HG02840 (cell line): ENCODE measurements around the gene SH2D4B.

Experiments
- ATAC-seq: cut with Tn5 transposase; IDR thresholded peaks from one replicate; pipeline ENCODE4 v1.9.1; 2021; ENCODE audit warnings: mild to moderate bottlenecking, moderate library complexity, moderate number of reproducible peaks; ENCODE audit not compliant: unreplicated experiment, low FRiP score

Gene SH2D4B

GRCh38 chr10:80614576-80615416 lies 77.1 kb downstream of the SH2D4B start:
- no peak for ATAC-seq

- ATAC-seq, result no peak
Measured at GRCh38 chr10:80617807-80618206, 80.1 kb downstream of the SH2D4B start.

GRCh38 chr10:80619036-80619435 lies 81.3 kb downstream of the SH2D4B start:
- no peak for ATAC-seq

GRCh38 chr10:80622153-80622552 lies 84.5 kb downstream of the SH2D4B start:
- no peak for ATAC-seq

- no peak for ATAC-seq
Measured at GRCh38 chr10:80630324-80630723, 92.6 kb downstream of the SH2D4B start.

DNA sequence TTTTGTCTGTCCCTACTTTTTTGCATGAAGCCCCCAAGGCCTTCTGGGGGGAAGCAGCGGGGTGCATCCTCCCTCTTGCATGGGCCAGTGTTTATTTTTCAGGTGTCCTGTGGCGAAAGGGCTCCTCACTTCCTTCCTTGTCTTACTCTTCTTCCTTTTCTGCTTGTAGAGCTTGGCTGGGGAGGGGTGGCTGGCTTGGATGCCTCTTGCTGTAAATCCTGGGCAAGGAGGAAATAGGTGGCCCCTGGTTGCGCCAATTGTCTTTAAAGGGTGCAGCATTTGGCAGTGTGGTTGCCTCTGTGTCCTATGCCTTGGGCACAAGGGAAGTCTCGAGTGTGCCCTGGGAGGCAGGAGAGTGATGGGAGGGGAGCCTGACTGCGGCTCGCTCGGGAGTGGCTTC lies 95.0 kb downstream of the SH2D4B start:
- no peak for ATAC-seq

GRCh38 chr10:80633383-80633860 lies 95.7 kb downstream of the SH2D4B start:
- ATAC-seq, result no peak

- ATAC-seq, result no peak
Measured at GRCh38 chr10:80633910-80634309, 96.2 kb downstream of the SH2D4B start.

DNA sequence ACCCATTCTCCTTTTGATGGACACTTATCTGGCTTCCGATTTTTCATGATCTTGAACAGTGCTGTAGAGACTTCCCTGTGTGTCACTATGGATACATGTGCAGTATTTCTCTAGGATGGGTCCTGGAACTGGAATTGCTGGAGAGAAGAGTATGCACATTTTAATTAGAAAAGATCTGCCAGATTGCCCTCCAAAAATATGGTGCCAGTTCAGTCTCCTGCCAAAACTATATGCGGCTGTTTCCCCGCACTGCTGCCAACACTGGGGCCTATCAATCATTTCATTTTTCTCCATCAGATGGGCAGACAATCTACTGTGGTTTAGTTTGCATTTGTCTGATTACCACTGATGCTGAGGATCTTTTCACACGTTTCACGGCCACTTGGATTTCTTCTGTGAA lies 105.0 kb downstream of the SH2D4B start:
- no peak for ATAC-seq

DNA sequence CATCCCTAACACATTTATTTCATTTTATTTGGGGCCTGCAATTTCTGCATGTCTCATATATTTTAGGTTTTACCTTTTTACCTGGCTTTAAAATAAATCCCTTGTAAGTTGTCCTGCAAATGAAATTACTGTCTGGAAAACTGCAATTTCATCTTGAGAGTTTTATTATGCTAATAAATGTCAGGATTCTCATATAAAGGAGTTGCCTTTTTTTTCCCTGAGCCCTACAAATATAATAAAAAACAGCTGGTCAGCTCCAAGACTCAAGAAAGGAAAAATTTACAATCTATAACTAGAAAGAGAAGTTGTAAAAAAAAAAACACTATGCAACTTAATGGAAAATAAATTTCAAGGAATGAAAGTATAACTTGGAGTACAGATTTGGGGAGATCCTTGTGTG lies 108.7 kb downstream of the SH2D4B start:
- ATAC-seq, result no peak

DNA sequence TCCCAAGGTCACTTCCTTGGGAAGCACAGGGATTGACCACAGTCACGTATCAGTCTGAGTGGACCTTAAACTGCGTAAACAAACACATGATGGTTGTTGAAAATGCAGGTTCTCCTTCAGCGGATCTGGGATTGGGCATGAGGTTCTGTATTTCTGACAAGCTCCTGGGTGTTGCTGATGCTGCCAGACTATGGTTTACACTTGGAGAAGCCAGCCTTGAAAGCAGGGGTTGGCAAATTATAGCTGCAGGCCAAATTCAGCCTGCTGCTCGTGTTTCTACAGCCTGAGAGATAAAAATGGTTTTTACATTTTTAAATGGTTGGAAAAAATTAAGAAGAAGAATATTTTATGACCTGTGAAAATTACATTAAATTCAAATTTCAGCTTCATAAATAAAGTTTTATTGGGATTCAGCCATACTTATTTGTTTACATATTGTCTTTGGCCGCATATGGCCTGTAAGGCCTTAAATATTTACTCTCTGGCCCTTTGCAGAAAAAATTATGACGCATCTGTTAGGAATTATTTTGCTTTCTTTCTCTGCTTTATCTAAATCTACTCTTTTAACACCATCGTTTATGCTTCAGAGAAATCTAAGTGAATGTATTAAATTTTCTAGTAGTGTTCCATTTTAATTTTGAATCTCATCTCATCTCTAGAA lies 109.6 kb downstream of the SH2D4B start:
- no peak for ATAC-seq

- no peak for ATAC-seq
Measured at GRCh38 chr10:80648106-80648505, 110.4 kb downstream of the SH2D4B start.

DNA sequence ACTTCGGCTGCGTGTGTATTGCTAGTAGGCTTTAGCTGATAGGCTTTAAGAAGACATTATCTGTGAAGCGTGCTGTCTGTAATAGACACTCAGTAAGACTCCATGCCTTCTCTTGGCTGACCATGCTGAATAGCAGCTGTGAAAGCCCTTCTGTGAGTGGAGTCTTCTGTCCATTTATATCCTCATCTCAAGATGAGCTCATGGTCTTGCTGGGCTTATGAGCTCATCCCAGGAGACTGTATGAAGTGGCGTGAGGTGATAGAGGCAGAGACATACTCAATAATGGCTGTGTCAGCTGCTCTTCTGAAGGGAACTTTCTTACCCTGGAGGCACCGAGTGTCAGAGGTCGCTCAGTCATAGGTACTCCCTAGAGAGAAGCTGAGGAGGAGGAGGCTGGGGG lies 111.5 kb downstream of the SH2D4B start:
- ATAC-seq, result no peak

- no peak for ATAC-seq
Measured at GRCh38 chr10:80655898-80656297, 118.2 kb downstream of the SH2D4B start.

- ATAC-seq, result no peak
Measured at GRCh38 chr10:80658068-80658467, 120.4 kb downstream of the SH2D4B start.

DNA sequence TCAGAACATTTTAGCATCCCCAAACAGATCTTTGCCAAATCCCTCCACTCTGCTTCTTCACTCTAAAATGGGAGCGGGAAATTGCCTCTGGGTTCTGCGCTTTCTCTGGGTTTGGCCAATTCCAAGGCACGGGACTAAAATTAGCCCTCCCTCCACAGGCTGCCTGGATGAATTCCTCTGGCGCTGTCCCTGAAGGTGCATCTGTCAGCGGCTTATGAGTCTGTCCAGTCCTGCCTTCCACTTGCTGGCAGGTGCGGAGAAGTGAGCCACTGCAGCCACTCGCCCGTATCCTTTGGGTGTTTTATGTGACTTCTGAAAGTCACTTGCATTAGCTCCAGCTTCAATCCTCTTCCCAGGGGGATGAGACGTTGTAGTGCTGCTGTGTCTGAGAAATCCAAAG lies 121.6 kb downstream of the SH2D4B start:
- ATAC-seq, result no peak

- no peak for ATAC-seq
Measured at GRCh38 chr10:80660266-80660665, 122.6 kb downstream of the SH2D4B start.

GRCh38 chr10:80660736-80661135 lies 123.0 kb downstream of the SH2D4B start:
- ATAC-seq, result no peak

DNA sequence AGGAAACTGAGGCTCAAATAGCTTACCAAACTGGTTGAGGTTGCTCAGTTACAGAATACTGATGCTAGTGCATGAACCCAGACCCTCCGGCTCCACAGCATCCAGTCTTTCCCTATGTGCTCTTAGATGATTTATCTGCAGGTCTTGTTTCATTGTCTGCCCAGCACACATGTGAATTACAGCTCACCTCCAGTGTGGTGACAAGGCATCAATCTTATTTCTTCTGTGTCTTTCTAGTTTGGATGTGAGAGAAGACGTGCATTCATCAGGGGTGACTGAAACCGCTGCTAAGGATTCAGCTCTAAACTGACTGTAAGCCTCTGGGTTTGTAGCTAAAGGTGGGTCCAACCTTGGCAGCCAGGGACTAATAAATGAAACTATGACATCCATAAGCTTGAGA lies 123.8 kb downstream of the SH2D4B start:
- ATAC-seq, result no peak

DNA sequence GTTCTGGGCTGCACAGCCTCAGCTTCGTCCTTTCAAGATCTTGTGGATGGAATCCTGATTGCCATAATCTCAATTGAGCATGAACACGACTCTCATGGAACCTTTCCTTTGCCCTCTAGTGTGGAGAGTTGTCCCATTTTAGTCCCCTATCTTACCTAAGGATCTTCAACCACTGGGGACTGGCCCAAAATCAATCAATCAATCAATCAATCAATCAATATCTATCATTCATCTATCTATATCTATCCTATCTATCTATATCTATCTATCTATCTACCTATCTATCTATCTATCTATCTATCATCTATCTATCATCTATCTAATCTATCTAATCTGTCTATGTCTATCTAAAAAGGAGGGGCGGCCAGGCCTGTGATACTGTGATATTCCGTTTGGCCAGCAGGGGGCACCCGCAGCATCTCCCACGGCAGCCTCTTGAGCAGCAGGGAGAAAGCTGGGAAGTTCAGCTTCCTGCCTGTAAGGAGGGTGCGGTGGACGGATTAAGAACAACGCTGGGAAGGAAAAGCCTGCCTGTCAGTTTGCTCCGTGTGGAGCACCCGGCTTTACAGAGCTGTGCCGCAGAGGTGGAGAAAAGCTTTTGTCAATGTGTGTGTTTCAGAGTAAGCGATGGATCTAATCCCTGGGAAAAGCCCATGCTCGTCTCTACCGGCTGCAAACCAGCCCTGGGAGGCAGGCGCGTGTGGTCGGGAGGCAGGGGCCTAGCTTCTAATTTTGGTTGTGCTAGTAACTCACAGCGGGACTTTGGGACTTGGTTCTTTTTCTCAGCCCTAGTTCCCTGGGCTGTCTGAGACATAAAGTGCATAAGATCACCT lies 124.9 kb downstream of the SH2D4B start:
- peak; percentile 73 for ATAC-seq

- no peak for ATAC-seq
Measured at GRCh38 chr10:80664071-80664680, 126.5 kb downstream of the SH2D4B start.
